ENCODE data around the gene TM4SF20. TPM values are rescaled to one million over a fixed set of nuclear protein-coding genes. Genes with fewer than 3 reads are reported as not detected.

TM4SF20 gene
- total RNA-seq, 4 donors from 2014 or later = not detected

DNA sequence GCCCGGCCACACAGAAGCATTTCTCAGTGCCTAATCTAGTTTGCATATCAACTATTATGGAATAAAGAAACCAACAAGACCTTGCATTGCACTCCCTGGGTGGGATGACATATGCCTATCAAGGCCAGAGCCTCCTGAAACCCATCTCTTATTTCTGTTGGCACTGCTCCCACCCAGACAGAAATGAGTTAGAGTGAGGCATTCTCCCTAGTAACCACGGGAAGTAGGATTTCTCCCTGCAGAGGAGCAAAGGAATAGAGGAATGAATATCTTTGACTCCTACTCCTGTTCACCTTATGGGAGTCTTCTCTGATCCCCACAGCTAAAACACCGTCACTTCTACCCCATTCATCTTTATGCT lies 32.9 kb upstream of the TM4SF20 start:
- H3K27me3 ChIP-seq = no peaks in the 10 kb centered on the region
- no peak for DNase-seq
- 76 to 81% methylated on average over 3 of the region's 3 CpGs for WGBS, 2 donors
- no peaks in the 10 kb centered on the region for H3K9me3 ChIP-seq
- H3K4me1 ChIP-seq = peaks cover 0 to 1% of the 10 kb centered on the region in 2 donors
- no peak overlapping the region for H3K27ac ChIP-seq
- TF ChIP-seq, protein P1, sequence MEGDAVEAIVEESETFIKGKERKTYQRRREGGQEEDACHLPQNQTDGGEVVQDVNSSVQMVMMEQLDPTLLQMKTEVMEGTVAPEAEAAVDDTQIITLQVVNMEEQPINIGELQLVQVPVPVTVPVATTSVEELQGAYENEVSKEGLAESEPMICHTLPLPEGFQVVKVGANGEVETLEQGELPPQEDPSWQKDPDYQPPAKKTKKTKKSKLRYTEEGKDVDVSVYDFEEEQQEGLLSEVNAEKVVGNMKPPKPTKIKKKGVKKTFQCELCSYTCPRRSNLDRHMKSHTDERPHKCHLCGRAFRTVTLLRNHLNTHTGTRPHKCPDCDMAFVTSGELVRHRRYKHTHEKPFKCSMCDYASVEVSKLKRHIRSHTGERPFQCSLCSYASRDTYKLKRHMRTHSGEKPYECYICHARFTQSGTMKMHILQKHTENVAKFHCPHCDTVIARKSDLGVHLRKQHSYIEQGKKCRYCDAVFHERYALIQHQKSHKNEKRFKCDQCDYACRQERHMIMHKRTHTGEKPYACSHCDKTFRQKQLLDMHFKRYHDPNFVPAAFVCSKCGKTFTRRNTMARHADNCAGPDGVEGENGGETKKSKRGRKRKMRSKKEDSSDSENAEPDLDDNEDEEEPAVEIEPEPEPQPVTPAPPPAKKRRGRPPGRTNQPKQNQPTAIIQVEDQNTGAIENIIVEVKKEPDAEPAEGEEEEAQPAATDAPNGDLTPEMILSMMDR (IDR thresholded peaks at IDR 0.05) = no peak
- intact Hi-C loops (cut with DNase I) = loop anchor here (10.0 kb wide), 1 partner anchor 353 kb away; no protein-coding TSS in a partner anchor
- no peaks in the 10 kb centered on the region for H3K36me3 ChIP-seq
- H3K4me3 ChIP-seq (replicated peaks in 1 of 3) = no peak overlapping the region

DNA sequence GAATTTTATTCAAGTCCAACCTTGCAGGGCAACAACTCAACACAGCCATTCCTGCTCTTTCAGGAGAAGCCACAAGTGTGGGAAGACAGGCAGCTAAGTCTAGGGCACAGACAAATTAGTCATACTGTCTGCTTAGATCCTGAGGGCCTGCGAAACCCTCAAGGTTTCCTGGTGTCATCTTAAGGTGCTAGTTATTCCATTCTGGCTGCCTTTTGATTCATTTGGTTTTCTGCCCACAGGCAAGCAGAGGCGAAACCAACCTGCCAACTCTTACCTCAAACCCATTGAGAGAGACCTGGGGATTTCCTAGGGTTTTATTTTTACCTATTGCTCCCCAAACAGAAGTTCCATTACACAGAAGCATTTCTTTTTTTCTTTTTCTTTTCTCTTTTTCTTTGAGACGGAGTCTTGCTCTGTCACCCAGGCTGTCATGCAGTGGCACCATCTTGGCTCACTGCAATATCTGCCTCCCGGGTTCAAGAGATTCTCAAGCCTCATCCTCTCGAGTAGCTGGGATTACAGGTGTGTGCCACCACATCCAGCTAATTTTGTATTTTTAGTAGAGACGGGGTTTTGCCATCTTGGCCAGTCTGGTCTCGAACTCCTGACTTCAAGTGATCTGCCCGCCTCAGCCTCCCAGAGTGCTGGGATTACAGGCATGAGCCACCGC lies 32.3 kb upstream of the TM4SF20 start:
- Histone ChIP-seq H3K4me3 (replicated peaks in 1 of 3) (no peak overlapping the region), H3K27me3 (no peaks in the 10 kb centered on the region), H3K9me3 (no peaks in the 10 kb centered on the region), H3K27ac (no peak overlapping the region), H3K4me1 (peaks cover 5 to 6% of the 10 kb centered on the region in 2 donors), H3K36me3 (no peaks in the 10 kb centered on the region)
- no peak for DNase-seq
- WGBS, 2 donors = 92 to 94% methylated on average over 9 of the region's 9 CpGs
- TF ChIP-seq POLR2A (IDR thresholded peaks at IDR 0.05) = no peak
- TF ChIP-seq, protein P1 (IDR thresholded peaks at IDR 0.05) = no peak
- intact Hi-C loops (cut with DNase I) = loop anchor here (10.0 kb wide), 1 partner anchor 353 kb away; no protein-coding TSS in a partner anchor

DNA sequence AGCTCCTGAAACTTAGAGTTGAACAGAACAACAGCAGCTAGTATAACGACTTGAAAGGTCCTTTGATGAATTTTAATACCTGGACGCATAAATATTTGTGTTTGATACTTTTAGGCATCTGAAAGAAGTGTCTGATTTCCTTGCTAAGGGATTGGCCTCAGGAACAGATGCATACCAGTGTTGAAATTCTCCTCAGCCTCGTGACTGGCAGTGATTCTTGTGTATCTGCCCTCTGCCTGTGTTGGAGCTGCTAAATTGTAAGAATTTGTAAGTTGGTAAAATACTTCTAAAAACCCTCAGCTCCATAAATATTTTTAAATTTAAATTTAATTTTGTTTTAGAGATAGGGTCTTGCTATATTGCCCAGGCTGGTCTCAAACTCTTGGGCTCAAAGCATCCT lies 31.1 kb upstream of the TM4SF20 start:
- peaks cover 7 to 9% of the 10 kb centered on the region in 2 donors for H3K4me1 ChIP-seq
- no peak overlapping the region for H3K4me3 ChIP-seq (replicated peaks in 1 of 3)
- no peaks in the 10 kb centered on the region for H3K27me3 ChIP-seq
- DNase-seq = no peak
- no peaks in the 10 kb centered on the region for H3K36me3 ChIP-seq
- TF ChIP-seq POLR2A (IDR thresholded peaks at IDR 0.05) = no peak
- TF ChIP-seq, protein P1 (IDR thresholded peaks at IDR 0.05) = no peak
- H3K9me3 ChIP-seq = no peaks in the 10 kb centered on the region
- no peak overlapping the region for H3K27ac ChIP-seq
- WGBS, 2 donors = 80 to 89% methylated on average over 3 of the region's 3 CpGs
- intact Hi-C loops (cut with DNase I) = loop anchor here (10.0 kb wide), 1 partner anchor 355 kb away; no protein-coding TSS in a partner anchor

DNA sequence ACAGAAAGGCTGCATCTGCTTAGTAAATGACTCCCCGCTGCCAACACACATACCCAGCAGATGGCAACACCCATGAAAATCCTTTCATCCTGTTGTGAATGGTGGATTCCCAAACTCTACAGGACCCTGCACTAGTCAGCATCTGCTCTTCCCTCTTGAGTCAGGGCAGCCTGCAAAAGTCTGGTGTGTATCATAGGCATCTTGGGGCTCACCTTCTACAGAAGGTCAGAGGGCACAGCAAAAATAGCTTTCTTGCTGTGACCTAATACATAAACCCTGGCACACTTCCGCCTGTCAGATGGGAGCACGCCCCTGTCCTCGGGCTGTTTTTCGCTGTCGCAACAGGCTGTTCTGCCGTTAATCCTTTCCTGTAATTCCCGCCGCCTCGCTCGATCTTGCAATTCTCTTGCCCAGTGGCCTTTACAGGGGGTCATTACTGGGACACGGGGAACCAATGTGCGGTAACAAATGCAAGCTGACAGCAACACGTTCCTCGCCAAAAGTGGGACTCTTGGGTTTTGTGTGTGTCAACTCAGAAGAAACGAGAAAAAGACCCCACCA lies 28.6 kb upstream of the TM4SF20 start:
- intact Hi-C loops (cut with DNase I) = no loop called here
- DNase-seq = peak; percentile 14 to 20

More for the DNA sequence above, 28.6 kb upstream of the TM4SF20 start:
- H3K36me3 ChIP-seq = no peaks in the 10 kb centered on the region
- H3K27ac ChIP-seq = no peak overlapping the region
- peaks cover 7 to 9% of the 10 kb centered on the region in 2 donors for H3K4me1 ChIP-seq
- TF ChIP-seq POLR2A (IDR thresholded peaks at IDR 0.05) = no peak
- TF ChIP-seq, protein P1 (IDR thresholded peaks at IDR 0.05) = no peak
- H3K9me3 ChIP-seq = no peaks in the 10 kb centered on the region
- H3K4me3 ChIP-seq (replicated peaks in 1 of 3) = no peak overlapping the region
- WGBS, 2 donors = 79 to 91% methylated on average over 16 of the region's 16 CpGs
- no peaks in the 10 kb centered on the region for H3K27me3 ChIP-seq
